ENCODE data around the gene CHRNA9.
A peak's percentile ranks its signal among the peaks of the same experiment; 100 is the strongest.
"Not testable (repeated sequence)": the region's sequence is repeated elsewhere in the genome, so short reads cannot be mapped to it uniquely, and the experiment has no call there.

Gene CHRNA9

GRCh38 chr4:40334591-40335524 is at the start of gene CHRNA9:
Gene CHRNA9 (plus strand): TSS chr4:40335333. CDS start chr4:40335468, 135 bp downstream.
- no peak for DNase-seq

GRCh38 chr4:40285692-40286091 is 49.4 kb upstream of the CHRNA9 start:
- DNase-seq: no peak

- DNase-seq: no peak
These were observed 46.6 kb upstream of the CHRNA9 start for GRCh38 chr4:40288566-40288965.

- DNase-seq: no peak
These were observed 45.6 kb upstream of the CHRNA9 start for GRCh38 chr4:40289366-40290188.

- not testable (repeated sequence) for DNase-seq
These were observed 44.4 kb upstream of the CHRNA9 start for GRCh38 chr4:40290611-40291186.

GRCh38 chr4:40292313-40292759 is 42.8 kb upstream of the CHRNA9 start:
- no peak for DNase-seq

GRCh38 chr4:40294339-40294738 is 40.8 kb upstream of the CHRNA9 start:
- no peak for DNase-seq

- not testable (repeated sequence) for DNase-seq
These were observed 40.1 kb upstream of the CHRNA9 start for GRCh38 chr4:40295030-40295429.

GRCh38 chr4:40295572-40295971 is 39.6 kb upstream of the CHRNA9 start:
- no peak for DNase-seq

GRCh38 chr4:40299126-40299525 is 36.0 kb upstream of the CHRNA9 start:
- DNase-seq: no peak

- no peak for DNase-seq
These were observed 35.3 kb upstream of the CHRNA9 start for GRCh38 chr4:40299811-40300292.

GRCh38 chr4:40300371-40301162 is 34.6 kb upstream of the CHRNA9 start:
- no peak for DNase-seq

- peak; percentile 72 for DNase-seq
These were observed 33.5 kb upstream of the CHRNA9 start for GRCh38 chr4:40301603-40302002.

GRCh38 chr4:40303751-40304150 is 31.4 kb upstream of the CHRNA9 start:
- DNase-seq: no peak

GRCh38 chr4:40305328-40306170 is 29.6 kb upstream of the CHRNA9 start:
- DNase-seq: peak; percentile 39

GRCh38 chr4:40306226-40306625 is 28.9 kb upstream of the CHRNA9 start:
- DNase-seq: no peak

GRCh38 chr4:40306976-40307375 is 28.2 kb upstream of the CHRNA9 start:
- DNase-seq: peak; percentile 35

GRCh38 chr4:40307627-40308497 is 27.3 kb upstream of the CHRNA9 start:
- peak; percentile 73 for DNase-seq

- no peak for DNase-seq
These were observed 26.5 kb upstream of the CHRNA9 start for GRCh38 chr4:40308528-40309122.

Measured in activated T-cell treated with anti-CD3 and anti-CD28 coated beads, Interleukin-2, amount 50 U/mL, for 1 hour (primary cell).